NCI-H774 (cell line): ENCODE data around the gene GPR35.
"Not testable (repeated sequence)": the region's sequence is repeated elsewhere in the genome, so short reads cannot be mapped to it uniquely, and the experiment has no call there.

Experiments used
- DNase-seq: peaks from one replicate; lab custom pipeline; 2025; lab: John Stamatoyannopoulos, UW

The GPR35 gene

DNA sequence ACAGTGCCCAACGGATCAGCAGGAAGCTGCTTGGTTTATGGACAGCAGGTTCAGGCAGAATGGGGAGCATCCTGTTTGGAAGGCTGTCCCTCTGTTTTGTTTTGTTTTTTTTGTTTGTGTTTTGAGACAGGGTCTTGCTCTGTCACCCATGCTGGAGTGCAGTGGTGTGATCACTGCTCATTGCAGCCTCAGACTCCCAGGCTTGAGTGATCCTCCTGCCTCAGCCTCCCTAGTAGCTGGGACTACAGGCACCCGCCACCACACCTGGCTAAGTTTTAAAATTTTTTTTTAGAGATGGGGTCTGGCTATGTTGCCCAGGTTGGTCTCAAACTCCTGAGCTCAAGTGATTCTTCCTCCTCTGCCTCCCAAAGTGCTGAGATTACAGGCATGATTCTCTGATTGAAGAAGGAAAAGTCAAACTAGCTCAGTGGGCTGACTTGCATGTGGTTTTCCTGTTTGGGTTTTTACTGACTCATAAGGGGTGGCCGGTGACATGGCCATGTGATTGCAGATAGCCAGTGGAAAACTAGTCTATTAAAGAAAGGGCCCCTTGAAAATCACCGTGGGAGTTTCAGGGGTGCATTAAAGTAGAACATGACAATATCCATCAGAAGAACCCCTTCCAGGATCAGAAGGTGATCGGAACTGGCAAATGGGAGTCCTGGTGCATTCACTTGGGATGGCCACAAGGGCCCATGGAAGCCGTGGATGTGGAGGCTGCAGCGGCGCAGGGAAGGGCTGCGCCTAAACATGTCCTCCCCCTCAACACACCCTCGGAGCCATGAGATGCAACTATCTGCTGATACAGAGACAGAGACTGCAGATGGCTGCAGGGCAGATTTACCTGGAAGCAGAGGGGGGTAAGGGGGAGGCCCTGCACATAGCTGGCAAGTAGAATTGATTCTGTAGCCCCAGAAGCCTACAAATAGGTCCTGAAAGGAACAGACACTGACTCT is 30.9 kb downstream of the GPR35 start:
- DNase-seq = no peak

DNA sequence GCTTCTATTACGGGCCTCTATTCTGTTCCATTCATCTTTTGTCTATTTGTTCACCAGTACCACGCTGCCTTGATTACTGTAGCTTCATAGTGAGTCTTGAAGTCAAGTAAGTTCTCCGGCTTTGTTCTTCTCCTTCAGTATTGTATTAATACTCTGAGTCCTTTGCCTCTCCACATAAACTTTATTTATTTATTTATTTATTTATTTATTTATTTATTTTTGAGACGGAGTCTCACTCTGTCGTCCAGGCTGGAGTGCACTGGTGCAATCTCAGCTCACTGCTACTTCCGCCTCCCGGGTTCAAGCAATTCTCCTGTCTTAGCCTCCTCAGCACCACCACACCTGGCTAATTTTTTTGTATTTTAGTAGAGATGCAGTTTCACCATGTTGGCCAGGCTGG is 34.6 kb downstream of the GPR35 start:
- DNase-seq = not testable (repeated sequence)

DNA sequence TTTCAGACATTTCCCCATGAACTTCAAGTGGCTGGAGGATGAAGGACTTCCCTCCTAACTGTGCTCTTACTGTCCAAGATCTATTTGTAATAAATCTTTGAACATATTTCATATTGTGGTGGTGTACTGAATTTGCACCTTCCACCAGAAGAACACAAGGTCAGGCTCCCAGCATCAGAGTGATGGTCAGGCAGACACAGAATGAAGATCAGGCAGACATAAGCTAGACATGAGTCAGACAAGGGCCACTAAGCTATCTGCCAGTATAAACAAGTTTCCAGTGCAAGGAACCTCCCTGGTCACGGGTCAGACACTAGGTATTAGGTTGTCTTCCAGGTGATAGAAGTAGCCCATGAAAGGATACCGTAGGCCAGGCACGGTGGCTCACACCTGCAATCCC is 37.4 kb downstream of the GPR35 start:
- no peak for DNase-seq

DNA sequence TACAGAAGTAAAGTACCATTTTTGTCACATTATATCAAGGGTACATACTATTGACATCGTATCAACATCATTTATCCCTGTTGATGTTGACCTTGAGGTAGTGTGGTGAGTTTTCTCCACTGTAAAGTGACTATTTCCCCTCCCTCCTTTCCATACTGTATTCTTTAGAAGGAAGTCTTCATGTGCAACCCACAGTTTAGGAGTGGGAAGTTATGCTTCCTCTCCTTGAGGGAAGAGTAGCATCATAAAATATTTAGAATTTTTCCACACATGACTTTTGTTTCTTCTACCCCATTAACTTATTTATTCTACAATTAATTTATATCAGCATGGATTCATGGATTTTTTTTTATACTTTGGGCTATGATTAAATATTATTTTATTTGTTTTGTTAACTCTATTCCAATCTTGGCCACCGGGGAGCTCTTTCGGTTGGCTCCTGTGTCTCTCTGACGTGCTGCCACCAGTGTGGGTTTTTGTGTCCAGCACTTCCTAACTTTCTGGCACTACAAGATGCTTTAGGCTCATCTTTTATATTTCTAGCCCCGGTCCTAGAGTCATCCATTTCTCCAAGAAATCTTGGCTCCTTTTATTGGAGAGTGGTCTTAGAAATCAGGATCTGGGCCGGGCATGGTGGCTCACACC is 38.4 kb downstream of the GPR35 start:
- no peak for DNase-seq

DNA sequence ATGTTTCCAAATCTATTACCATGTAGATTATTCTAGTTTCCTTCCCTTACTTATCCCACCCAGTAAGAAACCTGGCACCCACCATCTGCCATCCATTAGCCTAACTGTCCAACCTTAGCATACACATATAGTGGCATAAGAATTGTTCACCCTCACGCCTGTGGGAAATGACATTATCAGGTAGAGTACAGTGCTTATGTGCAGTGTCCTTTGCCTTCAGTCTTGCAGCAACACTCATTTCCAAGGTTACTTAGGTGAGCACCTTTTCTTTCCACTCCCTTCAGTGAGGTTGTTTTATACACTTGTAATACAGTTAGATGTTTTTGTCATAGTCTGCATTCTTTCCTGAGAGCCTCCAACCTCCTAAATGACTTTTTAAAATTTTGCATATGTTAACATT is 39.3 kb downstream of the GPR35 start:
- DNase-seq = no peak

DNA sequence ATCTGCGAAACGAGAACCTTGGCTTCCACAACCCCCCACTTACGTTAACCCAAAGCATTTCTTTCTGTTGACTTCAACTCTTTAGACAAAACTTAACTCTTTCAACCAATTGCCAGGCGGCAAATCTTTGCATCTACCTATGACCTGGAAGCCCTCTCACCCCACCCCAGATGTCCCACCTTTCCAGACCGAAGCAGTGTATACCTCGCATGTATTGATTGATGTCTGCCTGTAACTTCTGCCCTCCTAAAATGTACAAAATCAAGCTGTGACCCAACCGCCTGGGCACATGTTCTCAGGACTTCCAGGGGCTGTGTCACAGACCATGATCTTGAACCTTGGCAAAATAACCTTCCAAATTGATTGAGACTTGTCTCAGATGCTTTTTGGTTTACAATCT is 45.1 kb downstream of the GPR35 start:
- no peak for DNase-seq

DNA sequence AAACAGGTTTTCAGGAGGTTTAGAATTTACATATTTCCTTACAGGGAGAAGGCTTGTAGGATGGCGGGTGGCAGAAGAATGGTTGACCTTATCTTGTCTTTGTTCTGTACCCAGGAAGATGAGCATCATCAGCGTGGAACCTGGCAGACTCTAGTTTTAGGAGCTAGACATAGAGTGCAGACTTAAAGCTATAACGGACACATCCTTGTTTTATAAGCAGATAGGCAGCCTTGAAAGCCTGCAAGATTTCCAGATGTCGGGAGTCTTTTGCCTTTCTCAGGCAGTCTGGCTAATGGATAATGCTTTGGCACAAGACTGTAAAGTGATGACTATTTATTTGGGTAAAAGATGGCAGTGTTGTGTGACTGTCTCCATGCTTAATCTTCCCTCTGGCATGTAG is 45.7 kb downstream of the GPR35 start:
- DNase-seq = no peak

DNA sequence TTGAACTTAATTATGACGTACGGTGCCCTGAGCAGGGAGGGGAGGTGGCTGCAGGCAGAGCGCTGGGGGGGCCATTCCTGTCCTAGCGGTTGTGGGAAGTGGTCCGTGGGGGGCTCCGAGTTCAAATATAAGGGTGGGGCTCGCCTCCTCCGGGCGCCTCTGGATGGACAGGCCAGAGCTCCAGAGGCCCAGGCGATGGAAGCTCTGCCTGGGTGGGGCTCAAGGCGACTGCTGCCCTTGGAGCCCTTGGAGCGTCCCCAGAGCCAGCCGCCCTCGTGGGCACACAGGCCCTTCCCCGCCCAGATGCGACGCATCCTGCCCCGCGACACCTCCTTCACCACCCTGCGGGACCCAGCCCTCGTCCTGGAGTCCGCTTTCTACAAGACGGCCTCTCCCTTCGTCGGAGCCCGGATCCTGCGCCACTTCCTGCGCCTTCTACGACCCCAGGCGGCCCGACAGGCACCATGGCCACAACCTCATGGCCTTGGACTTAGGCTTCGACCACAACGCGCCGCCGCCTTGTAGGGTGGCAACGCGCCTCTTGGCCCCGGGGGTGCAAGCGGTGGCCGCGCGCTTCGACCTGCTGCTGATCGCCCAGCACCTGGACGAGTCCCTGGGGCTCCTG is 46.9 kb downstream of the GPR35 start:
- DNase-seq = no peak

DNA sequence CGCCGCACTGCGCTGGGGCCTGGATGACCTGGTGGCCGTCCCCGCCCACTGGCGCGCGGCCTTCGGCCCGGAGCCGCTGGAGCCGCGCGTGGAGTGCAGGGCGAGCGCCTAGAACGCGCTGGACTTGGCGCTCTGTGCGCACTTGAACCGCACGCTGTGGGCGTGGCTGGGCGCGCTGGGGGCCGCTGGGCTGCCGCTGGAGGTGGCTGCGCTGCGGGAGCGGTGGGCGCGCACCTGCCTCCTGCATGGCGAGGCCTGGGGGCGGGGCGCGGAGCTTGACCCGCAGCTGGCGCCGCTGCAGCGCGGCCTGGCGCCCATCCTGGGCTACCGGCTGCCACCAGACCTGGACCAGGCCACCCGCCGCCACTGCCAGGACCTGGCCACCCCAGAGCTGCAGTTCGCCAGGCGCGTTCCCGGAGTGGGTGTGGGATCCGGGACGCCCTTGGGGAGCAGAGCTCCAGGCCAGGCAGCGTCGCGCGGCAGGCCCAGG is 47.5 kb downstream of the GPR35 start:
- no peak for DNase-seq

DNA sequence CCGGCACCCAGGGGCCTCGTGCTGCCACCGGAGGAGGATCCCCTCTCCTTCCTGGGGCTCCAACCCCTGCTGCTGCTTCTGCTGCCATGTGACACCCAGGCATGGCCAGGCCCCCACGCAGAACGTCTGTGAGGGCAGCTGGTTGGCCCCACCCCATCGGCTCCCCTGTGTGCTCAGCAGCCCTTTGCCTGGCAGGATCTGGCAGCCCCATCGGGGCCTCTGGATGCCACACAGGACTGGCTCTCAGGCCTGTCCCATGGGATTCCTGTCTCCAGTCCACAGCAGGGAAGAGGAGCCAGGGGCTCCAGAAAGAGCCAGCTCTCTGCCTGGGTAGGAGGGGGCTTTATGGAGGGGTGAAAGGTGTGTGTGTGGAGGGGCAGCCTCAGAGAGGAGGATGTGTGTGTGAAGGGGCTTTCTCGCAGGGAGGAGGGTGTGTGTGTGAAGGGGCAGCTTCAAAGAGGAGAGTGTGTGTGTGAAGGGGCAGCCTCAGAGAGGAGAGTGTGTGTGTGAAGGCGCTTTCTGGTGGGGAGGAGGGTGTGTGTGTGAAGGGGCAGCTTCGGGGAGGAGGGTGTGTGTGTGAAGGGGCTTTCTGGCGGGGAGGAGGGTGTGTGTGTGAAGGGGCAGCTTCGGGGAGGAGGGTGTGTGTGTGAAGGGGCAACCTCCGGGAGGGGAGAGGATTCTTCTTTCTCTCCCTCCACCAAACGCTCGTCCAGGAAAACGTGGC is 49.3 kb downstream of the GPR35 start:
- not testable (repeated sequence) for DNase-seq

DNA sequence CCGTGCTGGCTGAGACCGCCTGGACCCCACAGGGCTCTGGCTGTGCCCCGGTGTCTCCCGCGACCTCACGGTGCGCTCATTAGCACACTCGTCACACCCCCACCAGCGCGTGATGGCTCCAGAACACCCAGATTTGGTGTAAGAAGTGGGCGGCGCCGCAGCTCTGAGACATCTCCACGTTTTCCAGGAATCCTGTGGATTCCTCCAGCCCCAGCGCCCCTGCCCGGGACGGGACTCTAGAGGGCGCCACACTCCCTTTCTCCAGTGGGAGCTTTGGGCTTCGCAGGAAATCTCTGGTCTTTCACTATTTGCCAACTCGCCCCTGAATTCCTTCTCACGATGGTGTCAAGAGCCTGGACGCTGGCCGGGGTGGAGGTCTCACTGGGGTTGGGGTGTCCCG is 50.1 kb downstream of the GPR35 start:
- not testable (repeated sequence) for DNase-seq

DNA sequence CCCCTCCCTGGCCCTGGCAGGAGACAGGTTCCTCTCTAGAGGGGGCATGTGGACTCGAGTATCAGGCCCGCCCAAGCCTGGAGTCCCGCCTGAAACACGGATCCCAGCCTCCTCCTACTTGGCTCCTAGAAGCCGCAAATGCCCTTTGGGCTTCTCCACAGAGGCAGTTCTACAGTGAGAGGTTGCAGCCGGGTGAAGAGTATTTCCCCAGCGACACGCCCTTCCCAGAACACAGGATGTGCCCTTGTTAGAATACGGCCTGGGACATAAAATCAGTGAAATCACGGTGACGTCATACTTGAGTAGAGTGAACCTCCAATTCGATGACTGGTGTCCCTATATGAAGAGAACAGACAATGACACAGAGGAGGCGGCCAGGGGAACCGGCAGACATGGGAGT is 52.8 kb downstream of the GPR35 start:
- not testable (repeated sequence) for DNase-seq

DNA sequence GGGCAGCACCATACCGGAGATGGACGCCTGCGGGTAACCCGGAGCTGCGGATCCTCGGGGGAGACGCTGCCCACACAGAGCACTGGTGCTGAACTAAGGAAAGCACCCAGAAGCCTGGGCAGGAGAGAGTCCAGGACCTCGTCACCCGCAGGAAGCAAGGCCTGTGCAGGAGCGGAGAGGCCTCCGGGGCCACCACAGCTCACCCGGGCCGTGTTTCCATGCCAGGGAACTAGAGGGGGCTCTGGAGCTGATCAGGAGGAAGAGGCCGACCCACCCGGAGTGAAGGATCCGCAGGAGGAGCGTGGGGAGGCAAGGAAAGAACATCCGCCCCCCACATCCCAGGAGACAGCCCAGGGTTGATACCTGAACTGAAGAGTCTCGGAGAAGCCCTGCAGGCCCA is 53.6 kb downstream of the GPR35 start:
- DNase-seq = not testable (repeated sequence)

DNA sequence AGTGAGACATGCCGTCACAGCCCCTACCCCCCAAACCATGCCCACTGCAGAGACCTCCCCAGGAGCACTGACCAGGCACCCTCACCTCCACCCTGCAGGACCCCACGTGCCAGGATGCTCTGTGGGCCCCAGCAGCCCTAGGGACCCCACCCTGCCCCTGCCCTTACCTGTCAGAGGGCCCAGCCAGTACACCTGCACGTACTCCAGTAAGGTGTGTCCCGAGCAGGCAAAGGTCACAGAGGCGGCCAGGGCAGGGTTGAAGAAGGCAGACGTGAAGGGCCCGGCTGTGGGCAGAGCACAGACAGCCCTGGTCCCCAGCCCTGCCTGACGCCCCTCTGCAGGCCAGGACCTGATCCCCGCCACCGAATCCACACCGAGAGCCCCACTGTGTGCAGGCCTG is 54.9 kb downstream of the GPR35 start:
- DNase-seq = not testable (repeated sequence)
